ENCODE data around the gene LATS1.
"Not testable (repeated sequence)": the region's sequence is repeated elsewhere in the genome, so short reads cannot be mapped to it uniquely, and the experiment has no call there.

The LATS1 gene

DNA sequence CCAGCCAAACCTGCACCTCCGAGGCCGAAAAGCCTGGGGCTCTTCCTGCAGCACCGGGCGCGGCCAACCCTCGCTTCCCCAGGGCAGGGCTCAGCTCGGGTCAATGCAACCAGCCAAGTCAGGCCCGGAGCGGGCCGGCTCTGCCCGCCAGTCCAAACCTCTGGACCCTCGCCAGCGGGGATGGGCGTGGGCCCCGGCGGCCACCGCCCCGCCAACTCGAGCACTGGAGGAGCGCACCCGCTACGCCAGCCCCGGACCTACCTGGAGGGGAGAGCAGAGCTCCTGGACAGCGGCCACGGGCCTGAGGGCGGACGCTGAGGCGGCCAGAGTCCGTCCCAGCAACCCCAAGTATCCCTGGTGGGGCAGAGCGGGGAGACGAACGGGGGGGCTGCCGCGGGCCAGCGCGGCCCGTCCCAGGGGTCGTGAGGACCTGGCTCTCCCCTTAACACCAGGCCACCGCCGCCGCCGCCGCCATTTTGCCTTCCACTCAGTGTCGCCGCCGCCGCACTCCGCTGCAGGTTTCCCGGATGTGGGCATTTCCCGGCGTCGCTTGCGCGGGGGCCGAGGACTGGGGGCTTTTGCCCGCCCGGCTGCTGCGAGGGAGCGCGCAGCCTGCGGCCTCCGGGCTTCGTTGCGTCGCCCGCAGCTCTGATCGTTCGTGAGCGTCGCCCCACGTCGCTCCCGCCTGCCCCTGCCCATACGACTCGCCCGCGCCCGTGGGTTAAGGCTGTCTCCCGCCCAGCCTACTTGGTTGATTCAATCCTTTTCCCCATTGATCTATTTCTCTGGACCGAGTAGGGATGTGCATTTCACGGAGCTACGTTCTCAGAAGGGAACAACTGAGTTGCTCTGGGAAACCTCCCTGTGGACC, at the start of gene LATS1:
LATS1 (minus strand) TSS at position 514 of the 871 bp plus-strand sequence. CDS start 15,975 bp downstream, outside the sequence.
- peak; percentile 42 for DNase-seq

DNA sequence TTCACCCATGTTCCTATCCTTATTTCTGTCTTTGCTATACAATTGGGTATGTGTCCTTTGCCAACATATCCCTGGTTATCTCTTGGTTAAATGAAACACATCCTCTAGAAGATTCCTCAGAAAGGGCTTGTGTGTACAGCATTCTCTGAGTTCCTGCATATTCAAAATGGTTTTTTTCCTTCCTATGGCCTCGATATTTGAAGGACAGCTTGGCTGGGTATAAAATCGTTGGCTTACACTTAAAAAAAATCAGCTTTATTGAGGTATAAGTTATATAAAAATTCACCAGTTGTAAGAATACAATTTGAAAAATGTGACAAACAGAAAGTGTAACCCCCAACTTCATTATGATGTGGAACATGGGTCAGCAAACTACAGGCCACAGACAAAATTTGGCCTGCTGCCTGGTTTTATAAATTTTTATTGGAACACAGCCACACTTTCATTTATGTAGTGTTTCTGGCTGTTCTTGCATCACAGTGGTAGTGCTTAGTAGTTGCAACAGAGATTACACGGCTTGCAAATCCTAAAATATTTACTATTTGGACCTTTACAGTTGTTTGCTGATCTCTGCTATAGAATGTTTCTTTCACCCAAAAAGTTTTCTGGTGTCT, 48.4 kb upstream of the LATS1 start:
- DNase-seq = no peak

DNA sequence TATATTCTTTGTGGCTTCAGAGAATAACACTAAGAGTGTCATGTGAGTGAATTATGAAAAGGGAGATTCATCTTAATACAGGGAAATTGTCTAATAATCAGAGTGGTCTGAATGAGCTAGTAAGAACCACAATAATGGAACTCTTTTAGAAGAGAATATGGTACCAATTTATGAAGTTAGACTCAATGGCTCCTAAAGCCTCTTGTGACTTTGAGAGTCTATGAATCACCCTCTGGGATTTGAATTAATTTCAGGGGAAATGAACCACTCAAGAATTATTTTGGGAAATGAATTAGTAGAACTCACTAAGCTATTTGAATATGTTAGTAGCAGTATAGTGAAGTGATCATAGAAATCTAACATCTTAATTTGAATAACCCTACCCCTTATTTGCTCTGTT, 46.0 kb upstream of the LATS1 start:
- no peak for DNase-seq

DNA sequence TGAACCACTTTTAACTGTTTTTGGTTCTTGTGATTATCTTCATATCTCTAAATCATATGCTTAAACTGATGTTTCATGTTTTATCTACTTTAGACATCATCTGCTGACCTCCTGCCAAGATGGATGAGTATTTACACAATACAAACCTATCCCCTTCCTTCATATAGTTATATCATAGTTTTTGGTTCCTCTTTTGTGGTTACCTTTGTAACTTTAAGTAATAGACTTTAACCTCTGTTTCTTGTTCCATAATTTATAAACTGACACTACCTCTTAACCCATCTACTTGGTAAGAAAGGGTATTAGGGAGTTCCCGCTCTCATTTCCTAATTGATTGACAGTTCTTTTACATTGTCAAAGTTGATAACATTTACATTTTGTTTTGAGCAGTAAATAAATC, 43.5 kb upstream of the LATS1 start:
- no peak for DNase-seq

DNA sequence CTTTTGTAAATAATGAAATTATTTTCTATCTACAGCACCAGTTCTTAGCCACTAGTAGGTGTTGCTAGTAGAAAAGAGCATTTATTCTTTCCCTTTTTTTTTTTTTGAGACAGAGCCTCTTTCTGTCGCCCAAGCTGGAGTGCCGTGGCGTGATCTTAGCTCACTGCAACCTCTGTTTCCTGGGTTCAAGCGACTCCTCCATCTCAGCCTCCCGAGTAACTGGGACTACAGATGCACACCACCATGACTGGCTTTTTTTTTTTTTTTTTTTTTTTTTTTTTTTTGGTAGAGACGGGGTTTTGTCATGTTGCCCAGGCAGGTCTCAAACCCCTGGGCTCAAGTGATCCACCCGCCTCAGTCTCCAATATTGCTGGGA, 38.3 kb upstream of the LATS1 start:
- DNase-seq = no peak

DNA sequence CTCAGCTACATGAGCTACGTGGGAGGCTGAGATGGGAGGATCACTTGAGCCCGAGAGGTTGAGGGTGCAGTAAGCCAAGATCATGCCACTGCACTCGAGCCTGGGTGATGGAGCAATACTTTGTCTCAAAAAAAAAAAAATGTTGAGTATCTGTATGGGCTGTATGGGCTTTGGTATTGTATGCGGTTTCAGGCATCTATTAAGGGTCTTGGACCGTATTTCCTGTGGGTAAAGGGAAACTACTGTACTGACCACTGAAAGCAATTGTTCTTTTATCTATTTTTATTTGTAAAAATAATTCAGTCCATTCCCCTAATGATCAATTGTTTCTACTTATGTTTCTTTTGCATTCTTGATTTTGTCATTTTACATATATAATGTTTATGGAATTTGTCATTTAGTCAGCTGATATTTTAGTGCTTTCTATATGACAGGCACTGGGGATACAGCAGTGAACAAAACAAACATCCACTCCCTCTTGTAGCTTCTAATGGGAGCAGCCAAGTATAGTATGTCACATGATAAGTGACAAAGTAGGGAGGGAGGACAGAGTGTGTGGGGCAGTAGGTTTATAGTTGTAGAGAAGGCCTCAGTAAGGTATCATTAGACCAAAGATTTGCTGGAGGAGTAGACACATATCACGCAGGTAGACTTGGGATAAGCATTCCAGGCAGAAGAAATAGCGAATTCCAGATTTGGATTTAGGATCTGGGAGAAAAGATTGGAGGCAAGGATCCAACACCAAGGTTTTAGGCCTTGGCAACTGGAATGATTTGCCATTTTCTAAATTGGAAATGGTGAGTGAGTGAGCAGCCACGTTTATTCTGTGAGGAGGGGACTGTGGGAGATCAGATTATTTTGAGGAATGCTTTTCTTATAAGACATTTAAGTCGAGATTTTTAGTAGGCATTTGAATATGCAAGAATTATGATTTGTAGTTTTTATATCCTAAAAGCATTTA, 37.7 kb upstream of the LATS1 start:
- DNase-seq = no peak

DNA sequence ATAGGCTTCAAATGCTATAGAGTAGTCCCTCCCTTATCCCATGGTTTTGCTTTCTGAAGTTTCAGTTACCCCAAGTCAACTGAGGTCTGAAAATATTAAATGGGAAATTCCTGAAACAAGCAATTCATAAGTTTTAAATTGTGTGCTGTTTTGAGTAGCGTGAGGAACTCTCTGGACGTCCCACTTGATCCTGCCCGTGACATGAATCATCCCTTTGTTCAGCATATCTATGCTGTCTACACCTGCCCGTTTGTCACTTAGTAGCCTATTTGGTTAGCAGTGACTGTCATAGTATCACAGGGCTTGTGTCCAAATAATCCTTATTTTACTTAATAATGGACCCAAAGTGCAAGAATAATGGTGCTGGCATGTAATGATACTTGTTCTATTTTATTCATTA, 36.6 kb upstream of the LATS1 start:
- DNase-seq = no peak

DNA sequence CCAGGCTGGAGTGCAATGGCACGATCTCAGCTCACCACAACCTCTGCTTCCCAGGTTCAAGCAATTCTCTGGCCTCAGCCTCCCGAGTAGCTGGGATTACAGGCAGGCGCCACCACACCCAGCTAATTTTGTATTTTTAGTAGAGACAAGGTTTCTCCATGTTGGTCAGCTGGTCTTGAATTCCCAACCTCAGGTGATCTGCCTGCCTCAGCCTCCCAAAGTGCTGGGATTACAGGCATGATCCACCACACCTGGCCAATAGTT, 35.4 kb upstream of the LATS1 start:
- DNase-seq = not testable (repeated sequence)

DNA sequence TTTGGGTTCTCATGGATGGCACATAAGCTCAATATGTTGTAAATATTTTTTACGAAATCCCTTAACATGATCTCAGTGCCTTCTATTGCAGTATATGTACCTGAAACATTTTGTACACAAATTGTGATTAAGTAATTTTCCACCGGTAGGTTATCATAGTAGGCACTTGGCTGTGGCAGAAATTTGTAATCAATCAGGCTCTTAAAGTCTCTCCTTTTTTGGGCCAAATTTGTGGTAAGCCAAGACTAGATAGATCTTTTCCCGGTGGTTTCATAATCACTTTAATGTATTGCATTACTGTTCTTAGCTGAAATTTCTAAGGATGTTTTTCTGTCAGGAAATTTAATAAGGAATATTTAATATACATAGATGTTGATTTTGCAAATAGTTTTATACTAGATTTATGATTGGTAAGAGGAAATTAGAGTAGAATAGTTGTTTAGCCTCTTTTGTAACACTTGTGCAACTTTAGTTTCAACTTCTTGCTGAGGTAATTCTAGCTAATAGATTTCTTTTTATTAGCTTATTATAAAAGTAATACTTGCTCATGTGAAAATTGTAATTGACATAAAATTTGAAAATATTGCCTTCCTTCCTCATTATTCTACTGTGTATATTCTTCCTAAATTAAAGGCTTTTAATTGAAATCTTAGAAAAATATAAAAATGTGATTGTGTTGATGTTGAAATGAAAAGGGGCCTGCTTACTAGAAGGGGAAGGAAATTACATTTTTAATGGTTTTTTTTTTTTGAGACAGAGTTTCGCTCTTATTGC, 34.9 kb upstream of the LATS1 start:
- DNase-seq = no peak

DNA sequence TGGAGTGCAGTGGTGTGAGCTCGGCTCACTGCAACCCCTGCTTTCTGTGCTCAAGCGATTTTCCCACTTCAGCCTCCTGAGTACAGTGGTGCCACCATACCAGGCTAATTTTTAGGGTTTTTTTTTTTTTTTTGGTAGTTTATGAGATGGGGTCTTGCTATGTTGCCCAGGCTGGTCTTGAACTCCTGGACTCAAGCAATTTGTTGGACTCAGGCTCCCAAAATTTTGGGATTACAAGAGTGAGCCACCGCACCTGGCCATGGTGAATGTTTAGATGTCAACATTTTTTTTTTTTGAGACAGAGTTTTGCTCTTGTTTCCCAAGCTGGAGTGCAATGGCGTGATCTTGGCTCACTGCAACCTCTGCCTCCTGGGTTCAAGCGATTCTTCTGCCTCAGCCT, 34.0 kb upstream of the LATS1 start:
- not testable (repeated sequence) for DNase-seq

DNA sequence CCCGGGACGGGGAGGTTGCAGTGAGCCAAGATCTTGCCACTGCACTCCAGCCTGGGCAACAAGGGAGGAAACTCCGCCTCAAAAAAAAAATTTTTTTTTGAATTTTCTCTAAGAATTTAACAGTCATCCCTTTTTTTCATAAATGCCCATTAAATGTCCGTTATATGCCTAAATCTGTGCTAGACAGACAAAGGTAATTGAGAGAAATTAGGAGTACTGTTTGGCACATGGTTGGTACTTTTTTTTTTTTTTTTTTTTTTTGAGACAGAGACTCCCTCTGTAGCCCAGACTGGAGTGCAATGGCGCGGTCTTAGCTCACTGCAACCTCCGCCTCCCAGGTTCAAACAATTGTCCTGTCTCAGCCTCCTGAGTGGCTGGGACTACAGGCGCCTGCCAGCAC, 33.3 kb upstream of the LATS1 start:
- DNase-seq = no peak

DNA sequence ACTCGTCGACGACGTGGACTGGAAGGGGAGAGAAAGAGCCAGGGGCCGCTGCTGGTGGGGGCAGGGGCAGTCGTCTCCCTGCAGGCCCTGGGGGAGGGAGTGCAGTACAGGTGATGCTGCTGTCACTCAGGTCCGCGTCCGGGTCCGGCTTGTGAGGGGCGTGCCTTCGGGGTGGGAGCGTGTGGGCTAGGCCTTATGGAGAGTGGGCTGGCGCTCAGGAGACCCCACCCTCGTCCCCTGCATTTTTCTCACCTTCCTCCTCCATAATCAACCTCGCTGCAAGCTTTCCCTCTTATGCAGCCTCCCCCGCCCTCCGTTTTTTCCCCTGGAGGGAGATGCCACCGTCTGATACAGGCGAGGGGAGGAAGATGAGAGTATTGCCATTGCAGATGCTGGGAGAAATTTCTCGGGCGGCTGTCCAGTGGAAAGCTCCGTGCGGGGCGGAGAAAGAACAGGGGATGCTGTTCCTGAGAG, 32.3 kb upstream of the LATS1 start:
- peak; percentile 35 for DNase-seq

DNA sequence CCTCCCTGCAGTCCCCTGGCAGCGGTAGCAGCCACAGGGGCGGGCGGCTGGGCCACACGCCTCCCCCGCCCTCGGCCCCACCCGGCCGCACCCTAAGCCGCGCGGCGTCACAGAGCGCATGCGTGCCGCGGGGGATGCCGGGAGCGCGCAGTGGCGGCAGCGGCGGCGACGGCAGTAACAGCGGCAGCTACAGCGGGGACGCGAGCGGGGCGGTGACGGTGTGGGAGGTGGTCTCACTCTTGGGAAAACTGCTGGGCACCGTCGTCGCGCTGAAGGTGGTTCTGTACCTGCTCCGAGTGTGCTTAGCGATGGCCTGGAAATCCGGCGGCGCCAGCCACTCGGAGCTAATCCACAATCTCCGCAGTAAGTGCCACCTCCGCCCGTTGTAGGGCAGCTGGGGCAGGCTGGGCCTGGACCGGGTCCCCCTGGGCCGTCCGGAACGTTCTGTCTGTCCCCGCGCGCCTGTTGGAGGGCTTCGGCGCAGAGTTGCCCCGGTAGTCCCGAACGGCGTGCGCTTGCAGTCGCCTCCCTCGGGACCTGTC, 31.8 kb upstream of the LATS1 start, which contains the start of gene PCMT1:
PCMT1 (plus strand) TSS at position 148 of the 542 bp plus-strand sequence; CDS start at position 309, 161 bp downstream.
- peak; percentile 55 for DNase-seq

DNA sequence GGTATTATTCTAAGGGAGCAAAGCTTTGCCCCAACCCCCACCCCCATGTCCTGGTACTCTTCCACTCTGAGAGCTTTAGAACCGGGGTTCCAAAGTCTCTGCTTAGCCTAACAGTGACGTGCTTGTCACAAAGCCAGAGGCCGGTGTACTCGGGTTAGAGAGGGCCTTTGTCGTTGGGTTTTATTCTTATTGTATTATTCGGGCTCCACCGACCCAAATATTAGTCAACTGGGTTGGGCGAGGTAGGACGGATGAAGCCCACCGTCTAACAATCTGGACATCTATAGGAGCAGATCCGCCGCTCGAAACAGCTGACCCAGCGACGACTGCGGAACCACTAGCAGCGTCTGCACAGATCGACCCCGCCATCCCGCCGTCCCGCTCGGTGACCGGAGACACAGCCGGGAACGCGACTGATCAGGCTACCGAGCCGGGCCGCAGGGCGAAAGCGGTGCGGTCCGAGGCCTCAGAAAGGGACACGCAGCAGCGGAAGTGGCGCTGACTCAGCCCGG, 31.2 kb upstream of the LATS1 start:
- not testable (repeated sequence) for DNase-seq

DNA sequence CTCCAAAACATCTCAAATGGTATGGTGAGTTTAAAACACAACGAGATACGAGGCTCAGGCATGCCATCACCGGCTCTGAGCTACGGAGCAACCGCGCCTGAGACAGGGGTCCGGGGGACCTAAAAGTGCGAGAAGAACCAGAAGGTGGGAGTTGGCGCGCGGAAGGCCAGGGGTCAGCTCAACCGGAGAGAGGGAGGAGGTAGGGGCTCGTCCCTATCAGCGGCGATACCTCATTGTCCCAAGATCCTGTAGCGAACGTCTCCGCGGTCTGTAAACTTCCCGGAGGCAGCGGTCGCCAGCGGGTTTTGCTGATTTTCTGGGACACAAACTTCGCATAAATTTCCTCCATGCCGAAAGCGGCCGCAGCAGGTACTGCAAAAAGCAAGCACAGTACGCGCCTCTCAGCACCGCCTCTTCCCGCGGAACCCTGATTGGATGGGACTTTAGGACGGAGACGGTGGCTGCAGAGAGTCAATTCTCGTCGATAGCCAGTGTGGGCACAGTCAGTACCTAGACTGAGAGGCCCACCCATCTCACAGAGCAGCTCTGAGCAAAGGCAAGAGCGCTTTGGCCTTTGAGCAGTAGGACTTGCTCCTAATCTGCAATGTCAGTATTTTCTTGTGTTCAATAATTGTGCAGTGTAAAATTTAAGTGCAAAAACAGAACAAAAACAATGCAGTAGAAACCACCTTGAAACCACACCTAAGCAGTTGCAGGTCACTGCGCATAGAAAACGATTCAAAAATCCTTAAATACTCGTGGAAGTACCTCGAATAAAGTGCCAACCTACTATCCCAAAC, 28.4 kb upstream of the LATS1 start, which contains the start of gene NUP43:
NUP43 (minus strand) TSS at position 383 of the 800 bp plus-strand sequence; CDS start at position 349, 34 bp downstream.
- DNase-seq = peak; percentile 75

DNA sequence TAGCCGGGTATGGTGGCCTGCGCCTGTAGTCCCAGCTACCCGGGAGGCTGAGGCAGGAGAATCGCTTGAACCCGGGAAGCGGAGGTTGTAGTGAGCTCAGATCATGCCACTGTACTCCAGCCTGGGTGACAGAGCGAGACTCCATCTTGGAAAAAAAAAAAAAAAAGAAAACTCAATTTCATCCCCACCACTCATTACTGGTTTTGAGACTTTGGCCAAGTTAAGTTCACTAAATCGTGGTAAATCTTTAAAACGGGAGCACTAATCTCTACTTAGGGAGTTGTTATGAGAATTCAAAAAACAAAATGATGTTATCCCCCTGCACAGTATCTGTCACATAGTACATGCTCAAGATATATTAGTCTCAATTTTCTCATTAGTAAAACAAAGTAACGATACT, 27.4 kb upstream of the LATS1 start:
- not testable (repeated sequence) for DNase-seq

DNA sequence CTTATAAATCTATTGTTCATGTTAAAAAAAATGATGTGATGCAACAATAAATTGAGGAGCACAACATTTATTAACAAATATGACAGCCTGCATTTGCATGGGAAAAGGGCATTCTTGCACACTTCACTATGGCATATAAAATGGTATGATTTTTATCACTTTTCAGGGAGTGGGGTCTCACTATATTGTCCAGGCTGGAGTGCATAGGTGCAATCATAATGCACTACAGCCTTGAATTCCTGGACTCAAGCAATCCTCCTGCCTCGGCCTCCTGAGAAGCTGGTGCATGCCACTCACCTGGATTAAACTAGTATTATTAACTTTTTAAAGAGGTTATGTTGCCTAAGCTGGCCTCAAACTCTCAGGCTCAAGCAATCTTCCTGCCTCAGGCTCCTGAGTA, 17.0 kb upstream of the LATS1 start:
- no peak for DNase-seq

DNA sequence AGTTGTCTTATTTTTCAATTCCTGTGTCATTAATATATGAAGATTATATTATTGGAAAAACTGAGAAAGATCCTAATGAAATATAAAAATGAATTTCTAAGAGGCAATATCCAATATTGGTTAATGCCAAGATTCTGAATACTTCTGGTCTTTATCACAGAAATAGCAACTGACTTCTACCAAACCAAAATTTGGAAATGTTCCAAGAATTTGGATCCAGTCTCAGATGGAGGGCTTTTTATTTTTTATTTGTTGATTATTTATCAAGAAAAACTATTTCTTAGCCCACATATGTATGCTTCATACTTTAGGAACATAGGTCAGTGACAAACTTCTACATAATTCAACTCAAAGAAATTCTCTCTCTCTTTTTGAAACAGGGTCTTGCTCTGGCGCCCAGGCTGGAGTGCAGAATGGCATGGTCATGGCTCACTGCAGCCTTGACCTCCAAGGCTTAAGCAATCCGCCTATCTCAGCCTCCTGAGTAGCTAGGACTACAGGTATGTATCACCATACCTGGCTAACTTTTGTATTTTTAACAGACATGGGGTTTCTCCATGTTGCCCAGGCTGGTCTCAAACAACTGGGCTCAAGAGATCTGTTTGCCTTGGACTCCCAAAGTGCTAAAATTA, 15.3 kb upstream of the LATS1 start:
- no peak for DNase-seq

DNA sequence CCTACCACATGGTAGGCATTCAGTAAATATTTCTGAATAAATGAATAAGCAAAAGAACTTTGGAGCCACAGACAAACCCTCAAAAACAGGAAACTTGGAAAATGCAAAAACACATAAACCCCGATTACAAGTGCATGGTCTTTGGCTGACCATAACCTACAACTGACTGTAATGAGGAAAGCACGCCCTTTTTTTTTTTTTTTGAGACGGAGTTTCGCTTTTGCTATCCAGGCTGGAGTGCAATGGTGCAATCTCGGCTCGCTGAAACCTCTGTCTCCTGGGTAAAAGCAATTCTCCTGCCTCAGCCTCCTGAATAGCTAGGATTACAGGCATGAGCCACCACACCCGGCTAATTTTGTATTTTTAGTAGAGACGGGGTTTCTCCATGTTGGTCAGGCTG, 11.9 kb upstream of the LATS1 start:
- no peak for DNase-seq

DNA sequence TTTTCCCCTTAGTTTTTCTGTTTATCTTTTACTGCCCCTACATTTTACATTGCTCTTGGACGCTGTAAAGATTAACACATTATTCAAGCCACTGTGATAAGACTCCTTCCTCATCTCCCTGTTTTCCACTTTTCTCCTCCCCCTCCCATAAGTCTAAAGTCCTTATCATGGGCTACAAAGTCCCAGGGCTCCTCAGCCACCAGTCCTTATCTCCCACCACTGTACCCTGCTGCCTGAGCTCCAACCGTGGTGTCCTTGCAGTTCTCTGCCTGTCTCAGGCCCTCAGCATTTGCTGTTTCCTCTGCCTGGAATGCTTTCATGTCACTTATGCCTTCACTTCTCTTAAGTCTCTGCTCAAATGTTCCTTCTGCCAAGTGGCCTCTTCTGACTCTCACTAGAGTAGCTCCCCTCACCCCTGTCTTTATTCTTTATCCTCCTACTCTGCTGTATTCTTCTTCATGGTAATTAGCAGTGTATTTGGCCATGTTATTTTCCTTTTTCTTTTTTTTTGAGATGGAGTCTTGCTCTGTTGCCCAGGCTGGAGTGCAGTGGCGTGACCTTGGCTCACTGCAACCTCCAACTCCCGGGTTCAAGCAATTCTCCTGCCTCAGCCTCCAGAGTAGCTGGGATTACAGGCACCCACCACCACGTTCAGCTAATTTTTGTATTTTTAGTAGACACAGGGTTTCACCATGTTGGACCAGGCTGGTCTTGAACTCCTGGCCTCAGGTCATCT, 10.8 kb upstream of the LATS1 start:
- DNase-seq = no peak

Data from NCI-H524 treated with DMSO at 0.1 percent for 48 hours (cell line).